Vagina (tissue), 2 donors: ENCODE results near the gene LTF.

Experiments
- POLR2A ChIP-seq, 2 donors: fragments of 450-650 bp; IDR thresholded peaks; one replicate each; pipeline ENCODE4 v1.6.1; 2017; ENCODE audit warnings: antibody characterized with exemption in 2 of 2, mild to moderate bottlenecking in 2 of 2, moderate library complexity in 2 of 2
- TF ChIP-seq, protein P1 (sequence below), 3 experiments: fragments of 450-650 bp in 2 of 3; fragments of 200-600 bp in 1 of 3; sonication (generic) in 1 of 3; IDR thresholded peaks; one replicate each; pipeline ENCODE4 v1.5.1; 2017 to 2019; ENCODE audit warnings: antibody characterized with exemption in 3 of 3, mild to moderate bottlenecking in 2 of 3, moderate library complexity in 2 of 3

DNA sequence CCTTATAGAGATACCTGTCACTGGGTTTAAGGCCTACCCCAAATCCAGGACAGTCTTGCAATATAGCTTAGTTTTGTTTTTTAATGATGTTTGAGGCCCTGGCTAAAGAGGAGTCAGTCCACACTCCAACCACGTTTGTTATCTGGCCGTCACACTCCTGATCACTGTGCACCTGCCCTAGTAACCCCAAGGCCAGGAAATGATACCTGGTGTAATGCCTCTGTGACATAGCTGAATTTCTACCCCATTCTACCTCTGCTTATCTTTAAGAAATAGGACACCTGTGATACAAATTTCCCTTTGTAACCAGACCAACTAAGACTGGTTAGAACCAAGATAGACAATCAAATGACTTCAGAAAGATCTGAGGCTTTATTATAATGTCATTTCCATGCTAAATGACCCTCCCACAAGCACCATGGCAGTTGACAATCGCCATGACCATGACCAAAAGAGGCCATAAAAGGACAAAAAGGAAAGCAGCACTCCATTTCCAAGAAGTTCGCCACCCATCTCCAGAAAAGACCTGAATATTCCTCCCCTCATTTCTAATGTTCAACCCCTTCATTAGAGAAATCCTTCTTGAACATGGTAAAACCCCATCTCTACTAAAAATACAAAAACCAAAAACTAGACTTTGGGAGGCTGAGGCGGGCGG lies 28.3 kb upstream of the LTF start:
- TF ChIP-seq, protein P1, sequence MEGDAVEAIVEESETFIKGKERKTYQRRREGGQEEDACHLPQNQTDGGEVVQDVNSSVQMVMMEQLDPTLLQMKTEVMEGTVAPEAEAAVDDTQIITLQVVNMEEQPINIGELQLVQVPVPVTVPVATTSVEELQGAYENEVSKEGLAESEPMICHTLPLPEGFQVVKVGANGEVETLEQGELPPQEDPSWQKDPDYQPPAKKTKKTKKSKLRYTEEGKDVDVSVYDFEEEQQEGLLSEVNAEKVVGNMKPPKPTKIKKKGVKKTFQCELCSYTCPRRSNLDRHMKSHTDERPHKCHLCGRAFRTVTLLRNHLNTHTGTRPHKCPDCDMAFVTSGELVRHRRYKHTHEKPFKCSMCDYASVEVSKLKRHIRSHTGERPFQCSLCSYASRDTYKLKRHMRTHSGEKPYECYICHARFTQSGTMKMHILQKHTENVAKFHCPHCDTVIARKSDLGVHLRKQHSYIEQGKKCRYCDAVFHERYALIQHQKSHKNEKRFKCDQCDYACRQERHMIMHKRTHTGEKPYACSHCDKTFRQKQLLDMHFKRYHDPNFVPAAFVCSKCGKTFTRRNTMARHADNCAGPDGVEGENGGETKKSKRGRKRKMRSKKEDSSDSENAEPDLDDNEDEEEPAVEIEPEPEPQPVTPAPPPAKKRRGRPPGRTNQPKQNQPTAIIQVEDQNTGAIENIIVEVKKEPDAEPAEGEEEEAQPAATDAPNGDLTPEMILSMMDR (IDR thresholded peaks at IDR 0.05) = no peak
- TF ChIP-seq POLR2A (IDR thresholded peaks at IDR 0.05) = no peak
